ENCODE measurements around the gene LILRA6.

Gene LILRA6

GRCh38 chr19:54257116-54257480, 14.5 kb upstream of the LILRA6 start, which contains the start of gene LILRB5:
Gene LILRB5, minus strand, starts transcription at chr19:54257273. Its CDS starts 80 bp downstream, at chr19:54257193.
- Histone ChIP-seq H2BK120ac (ENCODE audit: low read depth, low read length) (no peak within 1 kb of the TSS), H3K23ac (ENCODE audit: low read length in 2 of 2) (no peak within 1 kb of the TSS), H3K27me3 (ENCODE audit: control insufficient read depth in 1 of 2, insufficient read depth in 1 of 2, low read length in 2 of 2) (peaks cover 23 to 59% of the 10 kb centered on the region in 2 experiments), H3K9ac (ENCODE audit: low read length) (no peak within 1 kb of the TSS), H3K27ac (ENCODE audit: low read length, poor library complexity, severe bottlenecking) (no peak within 1 kb of the TSS), H4K91ac (ENCODE audit: low read length) (no peak within 1 kb of the TSS), H3K4me1 (ENCODE audit: control insufficient read depth, insufficient read depth, low read depth, low read length) (no peaks in the 10 kb centered on the region), H3K36me3 (ENCODE audit: control insufficient read depth in 1 of 2, insufficient read depth in 2 of 2, low read depth in 1 of 2, low read length in 2 of 2) (no peaks in the 10 kb centered on the region), H3K18ac (ENCODE audit: low read depth in 1 of 2, low read length in 2 of 2) (no peak within 1 kb of the TSS), H4K8ac (ENCODE audit: low read length) (no peak within 1 kb of the TSS), H3K4me3 (ENCODE audit: insufficient read depth in 1 of 2, low read depth in 1 of 2, low read length in 2 of 2) (no peak within 1 kb of the TSS), H3K4ac (ENCODE audit: low read depth in 1 of 2, low read length in 2 of 2) (no peak within 1 kb of the TSS), H2BK5ac (ENCODE audit: low read depth, low read length, poor library complexity, severe bottlenecking) (no peak within 1 kb of the TSS), H3K14ac (ENCODE audit: low read length in 2 of 2) (no peak within 1 kb of the TSS), H2BK15ac (ENCODE audit: low read depth, poor library complexity, severe bottlenecking) (no peak within 1 kb of the TSS), H3K79me1 (replicated peaks; ENCODE audit: low read length, poor library complexity, severe bottlenecking) (no peaks in the 10 kb centered on the region), H3K4me2 (ENCODE audit: low read length, poor library complexity, severe bottlenecking) (no peak within 1 kb of the TSS), H3K9me3 (ENCODE audit: control insufficient read depth, low read length) (no peaks in the 10 kb centered on the region), H2AFZ (ENCODE audit: low read depth, low read length) (no peak within 1 kb of the TSS), H2BK12ac (ENCODE audit: low read length in 2 of 2) (no peak within 1 kb of the TSS), H2AK5ac (ENCODE audit: low read length, severe bottlenecking) (no peak within 1 kb of the TSS)
- DNase-seq, result no peak
- WGBS, result 88% methylated on average over 9 of the region's 9 CpGs

- 79% methylated on average over 16 of the region's 19 CpGs for WGBS
- no peaks in the 10 kb centered on the region for H3K9me3 ChIP-seq (ENCODE audit: control insufficient read depth, low read length)
- no peaks in the 10 kb centered on the region for H3K79me1 ChIP-seq (replicated peaks; ENCODE audit: low read length, poor library complexity, severe bottlenecking)
- no peak overlapping the region for H2BK15ac ChIP-seq (ENCODE audit: low read depth, poor library complexity, severe bottlenecking)
- no peak overlapping the region for H2AK5ac ChIP-seq (ENCODE audit: low read length, severe bottlenecking)
- no peak overlapping the region for H2BK120ac ChIP-seq (ENCODE audit: low read depth, low read length)
- no peak overlapping the region for H3K4ac ChIP-seq (ENCODE audit: low read depth in 1 of 2, low read length in 2 of 2)
- no peak overlapping the region for H2AFZ ChIP-seq (ENCODE audit: low read depth, low read length)
- H3K14ac ChIP-seq (ENCODE audit: low read length in 2 of 2), result no peak overlapping the region
- H3K4me1 ChIP-seq (ENCODE audit: control insufficient read depth, insufficient read depth, low read depth, low read length), result no peaks in the 10 kb centered on the region
- H3K9ac ChIP-seq (ENCODE audit: low read length), result no peak overlapping the region
- no peak overlapping the region for H3K27ac ChIP-seq (ENCODE audit: low read length, poor library complexity, severe bottlenecking)
- H3K36me3 ChIP-seq (ENCODE audit: control insufficient read depth in 1 of 2, insufficient read depth in 2 of 2, low read depth in 1 of 2, low read length in 2 of 2), result no peaks in the 10 kb centered on the region
- H2BK5ac ChIP-seq (ENCODE audit: low read depth, low read length, poor library complexity, severe bottlenecking), result no peak overlapping the region
- no peak overlapping the region for H4K8ac ChIP-seq (ENCODE audit: low read length)
- no peak for DNase-seq
- no peak overlapping the region for H3K18ac ChIP-seq (ENCODE audit: low read depth in 1 of 2, low read length in 2 of 2)
- H3K4me2 ChIP-seq (ENCODE audit: low read length, poor library complexity, severe bottlenecking), result no peak overlapping the region
- peaks cover 24 to 61% of the 10 kb centered on the region in 2 experiments for H3K27me3 ChIP-seq (ENCODE audit: control insufficient read depth in 1 of 2, insufficient read depth in 1 of 2, low read length in 2 of 2)
- H3K23ac ChIP-seq (ENCODE audit: low read length in 2 of 2), result no peak overlapping the region
- H2BK12ac ChIP-seq (ENCODE audit: low read length in 2 of 2), result no peak overlapping the region
- no peak overlapping the region for H3K4me3 ChIP-seq (ENCODE audit: insufficient read depth in 1 of 2, low read depth in 1 of 2, low read length in 2 of 2)
- H4K91ac ChIP-seq (ENCODE audit: low read length), result no peak overlapping the region
Measured at GRCh38 chr19:54256250-54257115, 13.9 kb upstream of the LILRA6 start.

GRCh38 chr19:54255105-54255775, 12.7 kb upstream of the LILRA6 start:
- Histone ChIP-seq H4K91ac (ENCODE audit: low read length) (no peak overlapping the region), H2BK15ac (ENCODE audit: low read depth, poor library complexity, severe bottlenecking) (no peak overlapping the region), H2BK12ac (ENCODE audit: low read length in 2 of 2) (no peak overlapping the region), H3K23ac (ENCODE audit: low read length in 2 of 2) (no peak overlapping the region), H3K4me2 (ENCODE audit: low read length, poor library complexity, severe bottlenecking) (no peak overlapping the region), H2AFZ (ENCODE audit: low read depth, low read length) (no peak overlapping the region), H2BK5ac (ENCODE audit: low read depth, low read length, poor library complexity, severe bottlenecking) (no peak overlapping the region), H2BK120ac (ENCODE audit: low read depth, low read length) (no peak overlapping the region), H2AK5ac (ENCODE audit: low read length, severe bottlenecking) (no peak overlapping the region), H3K4ac (ENCODE audit: low read depth in 1 of 2, low read length in 2 of 2) (no peak overlapping the region), H3K27me3 (ENCODE audit: control insufficient read depth in 1 of 2, insufficient read depth in 1 of 2, low read length in 2 of 2) (peaks cover 24 to 58% of the 10 kb centered on the region in 2 experiments), H4K8ac (ENCODE audit: low read length) (no peak overlapping the region), H3K18ac (ENCODE audit: low read depth in 1 of 2, low read length in 2 of 2) (no peak overlapping the region), H3K4me3 (ENCODE audit: insufficient read depth in 1 of 2, low read depth in 1 of 2, low read length in 2 of 2) (no peak overlapping the region), H3K9me3 (ENCODE audit: control insufficient read depth, low read length) (no peaks in the 10 kb centered on the region), H3K14ac (ENCODE audit: low read length in 2 of 2) (no peak overlapping the region), H3K9ac (ENCODE audit: low read length) (no peak overlapping the region), H3K79me1 (replicated peaks; ENCODE audit: low read length, poor library complexity, severe bottlenecking) (no peaks in the 10 kb centered on the region), H3K36me3 (ENCODE audit: control insufficient read depth in 1 of 2, insufficient read depth in 2 of 2, low read depth in 1 of 2, low read length in 2 of 2) (no peaks in the 10 kb centered on the region), H3K27ac (ENCODE audit: low read length, poor library complexity, severe bottlenecking) (no peak overlapping the region), H3K4me1 (ENCODE audit: control insufficient read depth, insufficient read depth, low read depth, low read length) (no peaks in the 10 kb centered on the region)
- WGBS, result 62% methylated on average over 26 of the region's 26 CpGs
- DNase-seq, result no peak

- Histone ChIP-seq H2BK12ac (ENCODE audit: low read length in 2 of 2) (no peak overlapping the region), H3K18ac (ENCODE audit: low read depth in 1 of 2, low read length in 2 of 2) (no peak overlapping the region), H2BK120ac (ENCODE audit: low read depth, low read length) (no peak overlapping the region), H3K4me3 (ENCODE audit: insufficient read depth in 1 of 2, low read depth in 1 of 2, low read length in 2 of 2) (no peak overlapping the region), H3K23ac (ENCODE audit: low read length in 2 of 2) (no peak overlapping the region), H3K4ac (ENCODE audit: low read depth in 1 of 2, low read length in 2 of 2) (no peak overlapping the region), H2AFZ (ENCODE audit: low read depth, low read length) (no peak overlapping the region), H3K79me1 (replicated peaks; ENCODE audit: low read length, poor library complexity, severe bottlenecking) (no peaks in the 10 kb centered on the region), H4K8ac (ENCODE audit: low read length) (no peak overlapping the region), H3K36me3 (ENCODE audit: control insufficient read depth in 1 of 2, insufficient read depth in 2 of 2, low read depth in 1 of 2, low read length in 2 of 2) (no peaks in the 10 kb centered on the region), H4K91ac (ENCODE audit: low read length) (no peak overlapping the region), H3K4me1 (ENCODE audit: control insufficient read depth, insufficient read depth, low read depth, low read length) (no peaks in the 10 kb centered on the region), H3K9ac (ENCODE audit: low read length) (no peak overlapping the region), H3K4me2 (ENCODE audit: low read length, poor library complexity, severe bottlenecking) (no peak overlapping the region), H2BK5ac (ENCODE audit: low read depth, low read length, poor library complexity, severe bottlenecking) (peak overlapping the region; percentile 50), H3K14ac (ENCODE audit: low read length in 2 of 2) (no peak overlapping the region), H3K27me3 (ENCODE audit: control insufficient read depth in 1 of 2, insufficient read depth in 1 of 2, low read length in 2 of 2) (peaks cover 21 to 56% of the 10 kb centered on the region in 2 experiments), H3K9me3 (ENCODE audit: control insufficient read depth, low read length) (no peaks in the 10 kb centered on the region), H3K27ac (ENCODE audit: low read length, poor library complexity, severe bottlenecking) (no peak overlapping the region), H2AK5ac (ENCODE audit: low read length, severe bottlenecking) (no peak overlapping the region), H2BK15ac (ENCODE audit: low read depth, poor library complexity, severe bottlenecking) (no peak overlapping the region)
- WGBS, result 66% methylated on average over 16 of the region's 17 CpGs
- DNase-seq, result no peak
Measured at GRCh38 chr19:54254195-54254906, 11.8 kb upstream of the LILRA6 start.
